K562 (cell line): ENCODE results near the gene PHF1. TPM values are rescaled to one million over a fixed set of nuclear protein-coding genes. Genes with fewer than 3 reads are reported as not detected.
A peak's percentile ranks its signal among the peaks of the same experiment; 100 is the strongest.

Experiments used
- ARID2 ChIP-seq: fragments of 450-650 bp; IDR thresholded peaks from 2 replicates; pipeline ENCODE4 v1.6.1; 2017; ENCODE audit warnings: antibody characterized with exemption, mild to moderate bottlenecking
- ATF4 ChIP-seq: fragments of 450-650 bp; formaldehyde crosslinking; IDR thresholded peaks from 2 replicates; pipeline ENCODE4 v1.4.0; 2022; ENCODE audit warnings: mild to moderate bottlenecking, moderate library complexity
- HDAC3 ChIP-seq: fragments of 450-650 bp; IDR thresholded peaks from 2 replicates; pipeline ENCODE4 v1.6.1; 2018; ENCODE audit warnings: borderline replicate concordance, mild to moderate bottlenecking, moderate library complexity; ENCODE audit not compliant: partially characterized antibody
- HLTF ChIP-seq: fragments of 450-650 bp; IDR thresholded peaks from 2 replicates; pipeline ENCODE4 v1.6.1; 2016
- NR0B1 ChIP-seq: fragments of 450-650 bp; IDR thresholded peaks from one replicate; pipeline ENCODE4 v1.6.1; 2018; ENCODE audit warnings: mild to moderate bottlenecking, moderate library complexity; ENCODE audit not compliant: partially characterized antibody
- NR2C2 ChIP-seq, 2 experiments: fragments of 200-800 bp in 1 of 2; sonication (Bioruptor generic) in 1 of 2; sonication (generic) in 1 of 2; formaldehyde crosslinking in 1 of 2; IDR thresholded peaks; 2 replicates each; pipeline versions ENCODE4 v1.6.1 to v1.8.0; 2016 to 2022; ENCODE audit warnings: mild to moderate bottlenecking in 1 of 2, missing compliant biosample characterization in 1 of 2, missing genetic modification characterization in 1 of 2, missing genetic modification reagents in 1 of 2
- UBTF ChIP-seq, 2 experiments: IDR thresholded peaks; 2 replicates each; pipeline ENCODE4 v1.6.1; 2012; ENCODE audit warnings: improper control_type of control experiment in 2 of 2, low read depth in 2 of 2, low read length in 2 of 2, borderline replicate concordance in 1 of 2
- ZBED1 ChIP-seq: IDR thresholded peaks from 2 replicates; pipeline ENCODE4 v1.6.1; 2014
- ZNF395 ChIP-seq: fragments of 200-800 bp; sonication (Bioruptor generic); IDR thresholded peaks from 2 replicates; pipeline ENCODE4 v1.6.1; 2017; ENCODE audit warnings: missing genetic modification characterization, missing compliant biosample characterization
- polyA plus RNA-seq, 8 experiments: library from polyadenylated mRNA; depleted of rRNA in 4 of 8; stranded (reverse) in 5 of 8; unstranded in 3 of 8; fragments of >200 nt; fragmentation: Nextera tagmentation in 2 of 8; fragmentation: Illumina TruSeq in 1 of 8; extraction: Ambion mirVana in 2 of 8; extraction: Trizol in 1 of 8; gene quantifications; 2 replicates each; pipeline versions ENCODE4 v1.2.1 to v1.2.3, GENCODE V29; 2011 to 2014; ENCODE audit warnings: inconsistent platforms in 1 of 8, missing spikeins in 1 of 8
- total RNA-seq, 7 experiments: library from RNA; depleted of rRNA in 6 of 7; stranded (reverse); fragments of >200 nt in 6 of 7; fragmentation: Illumina TruSeq in 2 of 7; extraction: Trizol in 2 of 7; gene quantifications; 2 replicates each; pipeline versions ENCODE4 v1.2.1 to v1.2.3, GENCODE V29; 2011 to 2021; ENCODE audit warnings: low replicate concordance in 1 of 7

The PHF1 gene
- total and polyA plus RNA-seq, 9 of the 15 experiments (the other 6 are each of a cell fraction or from before 2014, with no cell fraction given), result 3.7 to 64.2 (median 33.7) TPM

DNA sequence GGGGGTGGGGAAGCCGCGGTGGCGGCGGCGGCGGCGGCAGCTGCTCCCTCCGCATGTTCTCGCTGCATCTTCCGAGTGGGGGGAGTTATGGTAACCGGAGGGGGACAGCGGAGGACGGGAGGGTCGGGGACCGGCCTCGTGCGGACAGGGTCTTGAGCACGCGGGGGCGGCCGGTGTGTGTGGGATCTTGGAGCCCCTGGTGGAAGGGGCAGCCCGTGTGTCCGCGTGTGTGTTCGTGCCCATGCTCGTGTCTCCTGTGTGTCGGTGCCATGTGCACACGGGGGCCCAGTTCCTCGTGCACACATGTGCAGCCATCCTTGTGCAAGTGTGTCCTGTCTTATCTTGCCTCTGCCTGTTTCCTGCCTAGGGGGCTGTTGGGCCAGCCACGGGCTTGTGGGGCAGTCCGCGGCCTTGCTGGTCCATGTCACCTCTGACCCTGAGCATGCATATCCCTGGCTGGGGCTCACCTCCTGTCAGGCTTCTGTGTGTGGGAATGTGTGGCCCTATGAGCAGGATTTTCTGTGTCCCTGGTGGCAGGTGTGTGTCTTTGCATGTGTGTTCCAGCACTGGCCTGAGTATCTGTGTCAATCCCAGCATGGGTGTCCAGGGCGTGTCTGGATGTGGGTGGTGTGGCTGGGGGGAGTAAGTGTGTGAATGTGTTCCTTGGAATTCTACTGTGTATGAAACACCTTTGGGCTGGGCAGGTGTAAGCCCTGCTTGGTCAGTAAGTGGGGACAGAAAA, 17.6 kb downstream of the PHF1 start (continued):
- TF ChIP-seq HDAC3, result no peak
- TF ChIP-seq NR2C2 (CRISPR knock-in tag; IDR thresholded peaks at IDR 0.05), result peak; percentile 92
- peak; percentile 88 for TF ChIP-seq NR2C2 (tag; IDR thresholded peaks at IDR 0.05)
- no peak for TF ChIP-seq ZBED1
- TF ChIP-seq ZNF395 (CRISPR knock-in tag), result peak; percentile 87
- TF ChIP-seq ARID2, result no peak
- TF ChIP-seq ATF4 (CRISPR knock-in tag), result 0 out of 2 replicates have a peak, but pooled peaks have one; percentile 11
- 0 out of 4 replicates have a peak, but pooled peaks of 1 of the 2 experiments have one; percentile 28 for TF ChIP-seq UBTF (IDR thresholded peaks at IDR 0.05; ENCODE audit: borderline replicate concordance in 1 of 2, low read depth in 2 of 2, low read length in 2 of 2)
- TF ChIP-seq HLTF, result no peak
- no peak for TF ChIP-seq NR0B1
